Measurements from ENCODE around the gene HDAC4. TPM values are rescaled to one million over a fixed set of nuclear protein-coding genes. Genes with fewer than 3 reads are reported as not detected.

The HDAC4 gene
- polyA plus RNA-seq, 1 donor (not counting 4 experiments of a cell fraction or from before 2014, with no cell fraction given) = 2.9 TPM

- FAIRE-seq = no peak
Measured at GRCh38 chr2:239167766-239168444, 232.9 kb downstream of the HDAC4 start.

GRCh38 chr2:239167011-239167673 is 233.7 kb downstream of the HDAC4 start:
- dilution Hi-C loops (cut with MboI; ENCODE audit: extremely low pct_ligation_motif_present, low sequenced_read_pairs) = no loop called here
- H3K27me3 ChIP-seq (ENCODE audit: control insufficient read depth, extremely low read depth, insufficient read depth, low read length) = no peaks in the 10 kb centered on the region
- no peak overlapping the region for H3K27ac ChIP-seq (ENCODE audit: control insufficient read depth, insufficient read depth, low read length)
- TF ChIP-seq CTCF (optimal IDR thresholded peaks at IDR 0.05 in 1 of 3, IDR thresholded peaks at IDR 0.05 in 1 of 3, conservative IDR thresholded peaks at IDR 0.05 in 1 of 3; ENCODE audit: extremely low read depth in 1 of 3, insufficient read depth in 2 of 3, low read length in 3 of 3) (no peak), EZH2 (IDR thresholded peaks at IDR 0.05; ENCODE audit: low read length) (no peak)
- no peak overlapping the region for H2AFZ ChIP-seq (ENCODE audit: control insufficient read depth, low read length)
- DNase-seq (ENCODE audit: low read depth, low spot score) (no peak), FAIRE-seq (no peak)
- H3K36me3 ChIP-seq (ENCODE audit: control insufficient read depth in 2 of 2, extremely low read depth in 1 of 2, insufficient read depth in 2 of 2, low read length in 2 of 2) = peaks cover 0 to 5% of the 10 kb centered on the region in 2 experiments
- H3K4me3 ChIP-seq (ENCODE audit: control insufficient read depth in 2 of 3, extremely low read depth in 1 of 3, insufficient read depth in 2 of 3, low read depth in 1 of 3, low read length in 3 of 3) = no peak overlapping the region
- H3K9me3 ChIP-seq (ENCODE audit: control insufficient read depth, low read depth, low read length) = no peaks in the 10 kb centered on the region
- no peaks in the 10 kb centered on the region for H3K9me1 ChIP-seq (ENCODE audit: control insufficient read depth, extremely low read depth, insufficient read depth, low read length)
- no peaks in the 10 kb centered on the region for H3K4me1 ChIP-seq (ENCODE audit: control insufficient read depth, extremely low read depth, insufficient read depth, low read length)
- H3K79me2 ChIP-seq (ENCODE audit: control insufficient read depth, insufficient read depth, low read length) = no peaks in the 10 kb centered on the region
- no peak overlapping the region for H3K4me2 ChIP-seq (ENCODE audit: control insufficient read depth, extremely low read depth, insufficient read depth, low read depth, low read length)
- no peak overlapping the region for H3K9ac ChIP-seq (ENCODE audit: control insufficient read depth, extremely low read depth, insufficient read depth, low read length)
- H4K20me1 ChIP-seq (ENCODE audit: control insufficient read depth, extremely low read depth, insufficient read depth, low read length) = no peaks in the 10 kb centered on the region

More at GRCh38 chr2:239167766-239168444, 232.9 kb downstream of the HDAC4 start:
- Histone ChIP-seq H4K20me1 (ENCODE audit: control insufficient read depth, extremely low read depth, insufficient read depth, low read length) (no peaks in the 10 kb centered on the region), H3K27me3 (ENCODE audit: control insufficient read depth, extremely low read depth, insufficient read depth, low read length) (no peaks in the 10 kb centered on the region), H3K4me3 (ENCODE audit: control insufficient read depth in 2 of 3, extremely low read depth in 1 of 3, insufficient read depth in 2 of 3, low read depth in 1 of 3, low read length in 3 of 3) (no peak overlapping the region), H3K4me1 (ENCODE audit: control insufficient read depth, extremely low read depth, insufficient read depth, low read length) (no peaks in the 10 kb centered on the region), H3K36me3 (ENCODE audit: control insufficient read depth in 2 of 2, extremely low read depth in 1 of 2, insufficient read depth in 2 of 2, low read length in 2 of 2) (no peaks in the 10 kb centered on the region), H2AFZ (ENCODE audit: control insufficient read depth, low read length) (no peak overlapping the region), H3K27ac (ENCODE audit: control insufficient read depth, insufficient read depth, low read length) (no peak overlapping the region), H3K9me3 (ENCODE audit: control insufficient read depth, low read depth, low read length) (no peaks in the 10 kb centered on the region), H3K79me2 (ENCODE audit: control insufficient read depth, insufficient read depth, low read length) (no peaks in the 10 kb centered on the region), H3K9ac (ENCODE audit: control insufficient read depth, extremely low read depth, insufficient read depth, low read length) (no peak overlapping the region), H3K9me1 (ENCODE audit: control insufficient read depth, extremely low read depth, insufficient read depth, low read length) (no peaks in the 10 kb centered on the region), H3K4me2 (ENCODE audit: control insufficient read depth, extremely low read depth, insufficient read depth, low read depth, low read length) (no peak overlapping the region)
- dilution Hi-C loops (cut with MboI; ENCODE audit: extremely low pct_ligation_motif_present, low sequenced_read_pairs) = no loop called here
- DNase-seq (ENCODE audit: low read depth, low spot score) = no peak
- TF ChIP-seq CTCF (optimal IDR thresholded peaks at IDR 0.05 in 1 of 3, IDR thresholded peaks at IDR 0.05 in 1 of 3, conservative IDR thresholded peaks at IDR 0.05 in 1 of 3; ENCODE audit: extremely low read depth in 1 of 3, insufficient read depth in 2 of 3, low read length in 3 of 3) = no peak
- no peak for TF ChIP-seq EZH2 (IDR thresholded peaks at IDR 0.05; ENCODE audit: low read length)
